H1 (cell line): ENCODE results near the gene CHI3L2. TPM values are rescaled to one million over a fixed set of nuclear protein-coding genes. Genes with fewer than 3 reads are reported as not detected.

Experiments
- CTCF ChIA-PET: fragments of 300-600 bp; sonication (Branson Sonifier 250); formaldehyde crosslinking; loops from one replicate; lab custom pipeline; 2021; ENCODE audit not compliant: partially characterized antibody; lab: Charles Lee
- POLR2A ChIA-PET: fragments of 300-600 bp; sonication (Branson Sonifier 250); formaldehyde crosslinking; loops from one replicate; lab custom pipeline; 2021; ENCODE audit warnings: inconsistent platforms; ENCODE audit not compliant: partially characterized antibody; lab: Charles Lee
- DNase-seq, 2 experiments: peaks; one replicate each; pipeline versions ENCODE4 v3.0.0 to v3.0.0-alpha.2; 2010 to 2022; ENCODE audit warnings: low spot score in 2 of 2, low read depth in 1 of 2, mixed read lengths in 1 of 2
- FAIRE-seq: peaks from 2 replicates; lab custom pipeline; 2011; peaks lifted over from hg19 to GRCh38; lab: Jason Lieb, UNC
- H2AFZ ChIP-seq: 2 replicates; pipeline ENCODE4 v1.8.1; 2012; ENCODE audit warnings: low read length, inconsistent platforms
- H2AK5ac ChIP-seq: 2 replicates; pipeline ENCODE4 v1.6.1; 2013; ENCODE audit warnings: low read depth, low read length
- H2BK120ac ChIP-seq: replicated peaks from 2 replicates; pipeline ENCODE3; 2013; ENCODE audit warnings: low read depth, low read length, inconsistent platforms
- H2BK12ac ChIP-seq: 2 replicates; pipeline ENCODE4 v1.6.1; 2013; ENCODE audit warnings: low read depth, low read length
- H2BK15ac ChIP-seq: 2 replicates; pipeline ENCODE4 v1.6.1; 2013; ENCODE audit warnings: low read length
- H2BK20ac ChIP-seq: 2 replicates; pipeline ENCODE4 v1.6.1; 2013; ENCODE audit warnings: low read length
- H2BK5ac ChIP-seq: 2 replicates; pipeline ENCODE4 v1.6.1; 2013; ENCODE audit warnings: low read depth, low read length
- H3K14ac ChIP-seq: 2 replicates; pipeline ENCODE4 v1.6.1; 2013; ENCODE audit warnings: inconsistent platforms; ENCODE audit not compliant: insufficient read length
- H3K18ac ChIP-seq: 2 replicates; pipeline ENCODE4 v1.6.1; 2013; ENCODE audit warnings: low read length; ENCODE audit errors: extremely low read depth
- H3K23ac ChIP-seq: 2 replicates; pipeline ENCODE4 v1.6.1; 2013; ENCODE audit warnings: inconsistent platforms; ENCODE audit not compliant: insufficient read length
- H3K23me2 ChIP-seq: 2 replicates; pipeline ENCODE4 v1.6.1; 2013; ENCODE audit warnings: low read depth, low read length
- H3K27ac ChIP-seq: 2 replicates; pipeline ENCODE4 v1.6.1; 2011; ENCODE audit warnings: low read depth, low read length, inconsistent platforms
- H3K27me3 ChIP-seq, 4 experiments: replicated peaks in 1 of 4; 1 replicate in 1 of 4; 2 replicates in 3 of 4; pipeline versions ENCODE4 v1.6.1 to v1.8.1; 2011 to 2013; ENCODE audit warnings: low read length in 3 of 4, mild to moderate bottlenecking in 3 of 4, inconsistent platforms in 2 of 4, mixed read lengths in 2 of 4, moderate library complexity in 1 of 4; ENCODE audit not compliant: control insufficient read depth in 3 of 4, insufficient read depth in 3 of 4; ENCODE audit errors: extremely low read depth in 1 of 4
- H3K36me3 ChIP-seq, 4 experiments: 2 replicates each; pipeline versions ENCODE4 v1.6.1 to v1.8.1; 2011 to 2013; ENCODE audit warnings: mild to moderate bottlenecking in 4 of 4, low read length in 3 of 4, moderate library complexity in 2 of 4, control low read depth in 1 of 4, inconsistent platforms in 1 of 4; ENCODE audit not compliant: insufficient read depth in 4 of 4, control insufficient read depth in 2 of 4
- H3K4ac ChIP-seq: replicated peaks from 2 replicates; pipeline ENCODE3; 2013; ENCODE audit warnings: low read length, low read depth, mixed read lengths, inconsistent platforms; ENCODE audit not compliant: insufficient read length
- H3K4me1 ChIP-seq, 4 experiments: replicated peaks in 1 of 4; 1 replicate in 1 of 4; 2 replicates in 3 of 4; pipeline versions ENCODE4 v1.6.1 to v1.8.1; 2011 to 2013; ENCODE audit warnings: low read length in 3 of 4, inconsistent platforms in 2 of 4, mixed read lengths in 1 of 4; ENCODE audit not compliant: insufficient read depth in 4 of 4, control insufficient read depth in 3 of 4
- H3K4me2 ChIP-seq, 2 experiments: 2 replicates each; pipeline versions ENCODE4 v1.6.1 to v1.8.1; 2011 to 2013; ENCODE audit warnings: low read depth in 2 of 2, low read length in 2 of 2, control low read depth in 1 of 2, inconsistent platforms in 1 of 2, mild to moderate bottlenecking in 1 of 2; ENCODE audit not compliant: insufficient read depth in 1 of 2
- H3K4me3 ChIP-seq, 4 experiments: fragments of 200-600, 300-600 bp in 1 of 4; sonication (generic), shearing (Covaris generic), sonication (Bioruptor Twin) in 1 of 4; 2 replicates each; pipeline versions ENCODE4 v1.5.1 to v1.8.1; 2011 to 2016; ENCODE audit warnings: low read length in 4 of 4, low read depth in 3 of 4, control low read depth in 2 of 4, inconsistent platforms in 2 of 4, mild to moderate bottlenecking in 2 of 4, mixed read lengths in 1 of 4, moderate library complexity in 1 of 4; ENCODE audit not compliant: insufficient read depth in 2 of 4; ENCODE audit errors: extremely low read depth in 1 of 4
- H3K56ac ChIP-seq: replicated peaks from 2 replicates; pipeline ENCODE3; 2013; ENCODE audit warnings: low read depth, mild to moderate bottlenecking, mixed read lengths, low read length, inconsistent platforms; ENCODE audit not compliant: insufficient read length
- H3K79me1 ChIP-seq: 2 replicates; pipeline ENCODE4 v1.6.1; 2013; ENCODE audit warnings: low read depth, low read length, control low read depth
- H3K79me2 ChIP-seq, 2 experiments: 2 replicates each; pipeline versions ENCODE4 v1.6.1 to v1.8.1; 2012 to 2013; ENCODE audit warnings: low read length in 2 of 2, mild to moderate bottlenecking in 2 of 2, inconsistent platforms in 1 of 2; ENCODE audit not compliant: insufficient read depth in 2 of 2, control insufficient read depth in 1 of 2
- H3K9ac ChIP-seq, 4 experiments: replicated peaks in 1 of 4; 1 replicate in 1 of 4; 2 replicates in 3 of 4; pipeline versions ENCODE4 v1.6.1 to v1.8.1; 2011 to 2013; ENCODE audit warnings: low read depth in 3 of 4, low read length in 3 of 4, control low read depth in 2 of 4, mild to moderate bottlenecking in 2 of 4, moderate library complexity in 2 of 4, inconsistent platforms in 1 of 4; ENCODE audit errors: extremely low read depth in 1 of 4
- H3K9me3 ChIP-seq, 2 experiments: 2 replicates each; pipeline versions ENCODE4 v1.6.1 to v1.8.1; 2012 to 2013; ENCODE audit warnings: mild to moderate bottlenecking in 2 of 2, moderate library complexity in 2 of 2, control low read depth in 1 of 2, inconsistent platforms in 1 of 2, low read depth in 1 of 2, low read length in 1 of 2, mixed read lengths in 1 of 2; ENCODE audit not compliant: insufficient read depth in 2 of 2
- H4K20me1 ChIP-seq, 2 experiments: replicated peaks in 1 of 2; 2 replicates each; pipeline versions ENCODE3 to v1.8.1; 2011 to 2013; ENCODE audit warnings: inconsistent platforms in 2 of 2, low read length in 2 of 2, mild to moderate bottlenecking in 1 of 2; ENCODE audit not compliant: insufficient read depth in 2 of 2, control insufficient read depth in 1 of 2
- H4K5ac ChIP-seq: 2 replicates; pipeline ENCODE4 v1.6.1; 2013; ENCODE audit warnings: low read length, low read depth, mixed read lengths, inconsistent platforms; ENCODE audit not compliant: insufficient read length
- H4K8ac ChIP-seq: 2 replicates; pipeline ENCODE4 v1.8.0; 2013; ENCODE audit warnings: mild to moderate bottlenecking, moderate library complexity, low read length, inconsistent platforms; ENCODE audit not compliant: insufficient read depth; ENCODE audit errors: extremely low read depth
- H4K91ac ChIP-seq: replicated peaks from 2 replicates; pipeline ENCODE3; 2013; ENCODE audit warnings: low read length, mixed read lengths, inconsistent platforms; ENCODE audit not compliant: insufficient read length
- BRCA1 ChIP-seq: IDR thresholded peaks from 2 replicates; pipeline ENCODE4 v1.6.1; 2012; ENCODE audit warnings: low read depth, low read length, improper control_type of control experiment
- CBX8 ChIP-seq: fragments of 300-800, 300-1000 bp; sonication (generic); IDR thresholded peaks from 2 replicates; pipeline ENCODE4 v1.7.1; 2016; ENCODE audit warnings: low read depth, low read length, borderline replicate concordance
- CHD2 ChIP-seq: IDR thresholded peaks from 2 replicates; pipeline ENCODE4 v1.6.1; 2012; ENCODE audit warnings: low read length, improper control_type of control experiment
- EGR1 ChIP-seq: IDR thresholded peaks from 2 replicates; pipeline ENCODE4 v1.6.1; 2011; ENCODE audit warnings: low read depth, low read length, borderline replicate concordance
- EZH2 ChIP-seq: fragments of 200-600 bp; sonication (generic); IDR thresholded peaks from 2 replicates; pipeline ENCODE4 v1.7.1; 2012; ENCODE audit warnings: low read depth, mild to moderate bottlenecking, moderate library complexity, low read length, inconsistent platforms; ENCODE audit not compliant: severe bottlenecking
- FOSL1 ChIP-seq: IDR thresholded peaks from 2 replicates; pipeline ENCODE4 v1.6.1; 2011; ENCODE audit warnings: mild to moderate bottlenecking, low read depth, low read length, moderate library complexity; ENCODE audit not compliant: insufficient read depth
- GABPA ChIP-seq: IDR thresholded peaks from 2 replicates; pipeline ENCODE4 v1.6.1; 2011; ENCODE audit warnings: mild to moderate bottlenecking, low read length, moderate library complexity, borderline replicate concordance; ENCODE audit not compliant: insufficient read depth
- NANOG ChIP-seq: IDR thresholded peaks from 2 replicates; pipeline ENCODE4 v1.6.1; 2011; ENCODE audit warnings: low read length, low read depth, mild to moderate bottlenecking, inconsistent platforms; ENCODE audit not compliant: insufficient read depth, poor library complexity, severe bottlenecking
- POLR2A ChIP-seq, 2 experiments: IDR thresholded peaks; 1 replicate in 1 of 2; 2 replicates in 1 of 2; pipeline ENCODE4 v1.6.1; 2011; ENCODE audit warnings: low read depth in 2 of 2, low read length in 2 of 2, mild to moderate bottlenecking in 2 of 2; ENCODE audit errors: control extremely low read depth in 1 of 2
- POLR2AphosphoS5 ChIP-seq: IDR thresholded peaks from 2 replicates; pipeline ENCODE4 v1.6.1; 2011; ENCODE audit warnings: low read depth, low read length
- SP2 ChIP-seq: IDR thresholded peaks from 2 replicates; pipeline ENCODE4 v1.6.1; 2012; ENCODE audit warnings: mild to moderate bottlenecking, low read length, inconsistent platforms
- SUZ12 ChIP-seq: fragments of 200-600 bp; sonication (generic); IDR thresholded peaks from 2 replicates; pipeline ENCODE4 v1.6.1; 2012; ENCODE audit warnings: mild to moderate bottlenecking, inconsistent platforms, low read length, moderate library complexity, mixed read lengths
- TAF1 ChIP-seq: IDR thresholded peaks from 2 replicates; pipeline ENCODE4 v1.6.1; 2011; ENCODE audit warnings: mild to moderate bottlenecking, low read depth, low read length
- ZNF274 ChIP-seq: IDR thresholded peaks from 2 replicates; pipeline ENCODE4 v1.7.0; 2012; ENCODE audit warnings: low read length, borderline replicate concordance; ENCODE audit errors: extremely low read depth
- WGBS, 2 experiments: shearing (Covaris generic) in 1 of 2; methylation state at CpG; one replicate each; pipeline versions ENCODE4 v1.1.6 to v1.1.7; 2013 to 2015; ENCODE audit warnings: low lambda C conversion rate in 2 of 2, mixed read lengths in 2 of 2, inconsistent platforms in 1 of 2, low coverage in 1 of 2, missing lambda C conversion rate in 1 of 2; ENCODE audit not compliant: insufficient replicate concordance in 2 of 2, insufficient coverage in 1 of 2, insufficient read length in 1 of 2; ENCODE audit errors: extremely low coverage in 1 of 2, missing lambda C conversion rate in 1 of 2; 5-methylcytosine and 5-hydroxymethylcytosine counted together
- polyA plus RNA-seq, 7 experiments: library from polyadenylated mRNA; depleted of rRNA in 3 of 7; stranded (reverse) in 5 of 7; unstranded in 2 of 7; fragments of >200 nt in 5 of 7; fragments of 200-250 nt in 2 of 7; gene quantifications; 1 replicate in 5 of 7; 2 replicates in 1 of 7; 4 replicates in 1 of 7; pipeline versions ENCODE4 v1.2.1 to v1.2.3, GENCODE V29; 2011 to 2013; ENCODE audit warnings: missing spikeins in 2 of 7, mixed read lengths in 2 of 7
- total RNA-seq: library from RNA; stranded (reverse); fragmentation: NEBNext Ultra II Directional; extraction: Animal tissue kit (Norgen Biotek cat#: 25700); gene quantifications from 2 replicates; pipeline ENCODE4 v1.2.1, GENCODE V29; 2021
- TF ChIP-seq, protein P1 (sequence below): IDR thresholded peaks from 2 replicates; pipeline ENCODE4 v1.6.1; 2012; ENCODE audit warnings: inconsistent platforms

CHI3L2 gene
- total and polyA plus RNA-seq, 2 of the 8 experiments (the other 6 are each of a cell fraction or from before 2014, with no cell fraction given), result not detected

- Histone ChIP-seq H3K9me3 (no peaks in the 10 kb centered on the region), H2BK12ac (no peak overlapping the region), H3K79me1 (no peaks in the 10 kb centered on the region), H4K91ac (no peak overlapping the region), H4K8ac (no peak overlapping the region), H2BK20ac (no peak overlapping the region), H3K4me3 (no peak overlapping the region), H2AK5ac (no peak overlapping the region), H2BK5ac (no peak overlapping the region), H2BK120ac (no peak overlapping the region), H2BK15ac (no peak overlapping the region), H3K23ac (no peak overlapping the region), H3K18ac (no peak overlapping the region), H3K4ac (no peak overlapping the region), H3K4me1 (peaks cover 0 to 4% (median 0%) of the 10 kb centered on the region in 4 experiments; a peak in 2 of 7 replicates), H3K27me3 (no peaks in the 10 kb centered on the region; a peak in 1 of 7 replicates), H3K9ac (no peak overlapping the region), H3K56ac (no peak overlapping the region), H3K27ac (no peak overlapping the region), H3K36me3 (no peaks in the 10 kb centered on the region), H3K4me2 (no peak overlapping the region), H4K5ac (no peak overlapping the region), H3K14ac (no peak overlapping the region), H4K20me1 (no peaks in the 10 kb centered on the region), H3K23me2 (no peaks in the 10 kb centered on the region), H3K79me2 (no peaks in the 10 kb centered on the region), H2AFZ (no peak overlapping the region)
- ChIA-PET CTCF (interaction anchor here (0.9 to 2.6 kb wide), 7 partner anchors 10 to 949 kb away, joined by 3 to 9 read pairs (median 4); no protein-coding TSS in a partner anchor), POLR2A (no interaction called here)
- 76% methylated on average over 3 of the region's 3 CpGs; no CpG with 5 or more reads in 1 of the 2 experiments for WGBS, 2 experiments
- no peak for FAIRE-seq
- DNase-seq, result no peak
- TF ChIP-seq CHD2, result no peak
- TF ChIP-seq EGR1, result no peak
- no peak for TF ChIP-seq SP2
- no peak for TF ChIP-seq SUZ12
- TF ChIP-seq, protein P1, sequence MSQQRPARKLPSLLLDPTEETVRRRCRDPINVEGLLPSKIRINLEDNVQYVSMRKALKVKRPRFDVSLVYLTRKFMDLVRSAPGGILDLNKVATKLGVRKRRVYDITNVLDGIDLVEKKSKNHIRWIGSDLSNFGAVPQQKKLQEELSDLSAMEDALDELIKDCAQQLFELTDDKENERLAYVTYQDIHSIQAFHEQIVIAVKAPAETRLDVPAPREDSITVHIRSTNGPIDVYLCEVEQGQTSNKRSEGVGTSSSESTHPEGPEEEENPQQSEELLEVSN, result no peak
- TF ChIP-seq GABPA, result no peak
- TF ChIP-seq FOSL1, result no peak
- TF ChIP-seq CBX8, result no peak
- TF ChIP-seq TAF1, result no peak
- no peak for TF ChIP-seq NANOG
- TF ChIP-seq EZH2, result no peak
- no peak for TF ChIP-seq POLR2AphosphoS5
- TF ChIP-seq POLR2A (IDR thresholded peaks at IDR 0.05; ENCODE audit: control extremely low read depth in 1 of 2, low read depth in 2 of 2, low read length in 2 of 2), result no peak
- no peak for TF ChIP-seq ZNF274
- no peak for TF ChIP-seq BRCA1
Measured at GRCh38 chr1:111236806-111237205, 9.3 kb downstream of the CHI3L2 start.
